NT2/D1 (cell line): ENCODE results near the gene BLM.
"Not testable (repeated sequence)": the region's sequence is repeated elsewhere in the genome, so short reads cannot be mapped to it uniquely, and the experiment has no call there.

Experiments used
- DNase-seq: peaks from one replicate; pipeline ENCODE4 v3.0.0-alpha.2; 2011; ENCODE audit warnings: low read depth, low spot score
- H3K27me3 ChIP-seq: 2 replicates; pipeline ENCODE4 v1.6.0; 2011; ENCODE audit warnings: mild to moderate bottlenecking; ENCODE audit not compliant: insufficient read length, insufficient read depth
- H3K36me3 ChIP-seq: 2 replicates; pipeline ENCODE4 v1.6.1; 2011; ENCODE audit warnings: mild to moderate bottlenecking, low read length, mixed read lengths; ENCODE audit not compliant: insufficient read depth, insufficient read length
- H3K4me1 ChIP-seq: 2 replicates; pipeline ENCODE4 v1.5.1; 2011; ENCODE audit not compliant: insufficient read depth, insufficient read length
- H3K4me3 ChIP-seq: 2 replicates; pipeline ENCODE4 v1.5.1; 2011; ENCODE audit warnings: low read depth; ENCODE audit not compliant: insufficient read length
- H3K9ac ChIP-seq: 2 replicates; pipeline ENCODE4 v1.6.0; 2011; ENCODE audit warnings: low read depth; ENCODE audit not compliant: insufficient read length
- H3K9me3 ChIP-seq: 2 replicates; pipeline ENCODE4 v1.5.1; 2011; ENCODE audit warnings: mild to moderate bottlenecking, low read length; ENCODE audit not compliant: insufficient read depth
- SUZ12 ChIP-seq: IDR thresholded peaks from 2 replicates; pipeline ENCODE4 v1.6.1; 2011; ENCODE audit not compliant: insufficient read length, insufficient read depth; ENCODE audit errors: extremely low read depth
- YY1 ChIP-seq: IDR thresholded peaks from 2 replicates; pipeline ENCODE4 v1.6.1; 2011; ENCODE audit not compliant: insufficient read length, insufficient read depth
- ZNF274 ChIP-seq: IDR thresholded peaks from 2 replicates; pipeline ENCODE4 v1.6.1; 2011; ENCODE audit warnings: mild to moderate bottlenecking, low read depth, low read length

The BLM gene

GRCh38 chr15:90713081-90713480 lies 4.1 kb upstream of the BLM start:
- H3K36me3 ChIP-seq = peaks cover 8% of the 10 kb centered on the region
- no peaks in the 10 kb centered on the region for H3K27me3 ChIP-seq
- no peak overlapping the region for H3K4me3 ChIP-seq
- TF ChIP-seq SUZ12 = no peak
- TF ChIP-seq YY1 = no peak
- TF ChIP-seq ZNF274 = no peak
- no peaks in the 10 kb centered on the region for H3K9me3 ChIP-seq
- no peaks in the 10 kb centered on the region for H3K4me1 ChIP-seq
- no peak for DNase-seq
- no peak overlapping the region for H3K9ac ChIP-seq

GRCh38 chr15:90716317-90716975 lies 700 bp upstream of the BLM start:
- Histone ChIP-seq H3K4me3 (peak overlapping the region; percentile 98), H3K27me3 (no peaks in the 10 kb centered on the region), H3K36me3 (peaks cover 16% of the 10 kb centered on the region), H3K9ac (peak overlapping the region; percentile 98), H3K4me1 (no peaks in the 10 kb centered on the region), H3K9me3 (no peaks in the 10 kb centered on the region)
- no peak for TF ChIP-seq ZNF274
- no peak for TF ChIP-seq YY1
- no peak for TF ChIP-seq SUZ12
- DNase-seq = no peak

GRCh38 chr15:90718232-90718631 lies 1.1 kb downstream of the BLM start:
- DNase-seq = no peak
- peaks cover 13% of the 10 kb centered on the region for H3K36me3 ChIP-seq
- TF ChIP-seq YY1 = no peak
- TF ChIP-seq SUZ12 = no peak
- H3K4me1 ChIP-seq = no peaks in the 10 kb centered on the region
- H3K9ac ChIP-seq = peak overlapping the region; percentile 95
- peak overlapping the region; percentile 98 for H3K4me3 ChIP-seq
- H3K27me3 ChIP-seq = no peaks in the 10 kb centered on the region
- H3K9me3 ChIP-seq = no peaks in the 10 kb centered on the region

- Histone ChIP-seq H3K9ac (no peak overlapping the region), H3K4me3 (no peak overlapping the region), H3K4me1 (no peaks in the 10 kb centered on the region), H3K27me3 (no peaks in the 10 kb centered on the region), H3K36me3 (peaks cover 27% of the 10 kb centered on the region), H3K9me3 (no peaks in the 10 kb centered on the region)
- no peak for TF ChIP-seq YY1
- no peak for TF ChIP-seq ZNF274
- no peak for TF ChIP-seq SUZ12
- DNase-seq = no peak
These were observed 3.0 kb downstream of the BLM start for GRCh38 chr15:90720131-90720530.

GRCh38 chr15:90729261-90729660 lies 12.1 kb downstream of the BLM start:
- no peak for DNase-seq
- H3K9ac ChIP-seq = no peak overlapping the region
- TF ChIP-seq SUZ12 = no peak
- no peak for TF ChIP-seq YY1
- TF ChIP-seq ZNF274 = no peak
- no peaks in the 10 kb centered on the region for H3K4me1 ChIP-seq
- no peaks in the 10 kb centered on the region for H3K27me3 ChIP-seq
- H3K36me3 ChIP-seq = peaks cover 23% of the 10 kb centered on the region
- H3K4me3 ChIP-seq = no peak overlapping the region
- peaks cover 10% of the 10 kb centered on the region for H3K9me3 ChIP-seq

- H3K36me3 ChIP-seq = peaks cover 18% of the 10 kb centered on the region
- H3K9ac ChIP-seq = no peak overlapping the region
- peaks cover 10% of the 10 kb centered on the region for H3K9me3 ChIP-seq
These were observed 13.1 kb downstream of the BLM start for GRCh38 chr15:90730290-90730689.

DNA sequence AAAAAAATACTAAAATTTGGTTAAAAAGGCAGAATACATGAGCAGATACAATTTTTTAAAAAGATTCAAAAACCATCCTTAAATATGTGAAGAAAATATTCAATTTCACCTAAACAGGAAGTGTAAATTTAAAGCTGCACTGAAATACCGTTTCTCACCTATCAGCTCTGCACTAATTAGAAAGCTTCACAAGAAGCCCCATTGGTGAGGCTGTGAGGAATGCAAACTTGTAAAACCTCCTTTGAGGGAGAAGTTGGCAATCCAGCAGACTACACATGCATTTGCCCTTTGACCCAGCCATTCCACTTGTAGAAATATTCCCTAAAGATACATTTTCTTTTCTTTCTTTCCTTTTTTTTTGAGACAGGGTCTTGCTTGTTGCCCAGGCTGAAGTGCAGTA lies 18.8 kb downstream of the BLM start:
- no peak for TF ChIP-seq SUZ12
- no peak for TF ChIP-seq YY1
- TF ChIP-seq ZNF274 = no peak
- no peak overlapping the region for H3K9ac ChIP-seq
- peaks cover 12% of the 10 kb centered on the region for H3K36me3 ChIP-seq
- no peaks in the 10 kb centered on the region for H3K27me3 ChIP-seq
- DNase-seq = no peak
- no peaks in the 10 kb centered on the region for H3K4me1 ChIP-seq
- H3K4me3 ChIP-seq = no peak overlapping the region
- peaks cover 10% of the 10 kb centered on the region for H3K9me3 ChIP-seq

More at GRCh38 chr15:90730290-90730689, 13.1 kb downstream of the BLM start:
- no peak overlapping the region for H3K4me3 ChIP-seq
- DNase-seq = no peak
- no peaks in the 10 kb centered on the region for H3K4me1 ChIP-seq
- no peaks in the 10 kb centered on the region for H3K27me3 ChIP-seq
- no peak for TF ChIP-seq ZNF274
- no peak for TF ChIP-seq SUZ12
- no peak for TF ChIP-seq YY1

- H3K27me3 ChIP-seq, H3K4me1 ChIP-seq, H3K4me3 ChIP-seq, DNase-seq, H3K36me3 ChIP-seq, H3K9me3 ChIP-seq, H3K9ac ChIP-seq: not testable (repeated sequence)
These were observed 23.4 kb downstream of the BLM start for GRCh38 chr15:90740545-90740944.
